ENCODE measurements around the gene TAMM41. TPM values are rescaled to one million over a fixed set of nuclear protein-coding genes. Genes with fewer than 3 reads are reported as not detected.
"Not testable (repeated sequence)": the region's sequence is repeated elsewhere in the genome, so short reads cannot be mapped to it uniquely, and the experiment has no call there.

The TAMM41 gene
- total and polyA plus RNA-seq, 10 of the 15 experiments (the other 5 are each of a cell fraction or from before 2014, with no cell fraction given): 10.4 to 36.6 (median 18.3) TPM

DNA sequence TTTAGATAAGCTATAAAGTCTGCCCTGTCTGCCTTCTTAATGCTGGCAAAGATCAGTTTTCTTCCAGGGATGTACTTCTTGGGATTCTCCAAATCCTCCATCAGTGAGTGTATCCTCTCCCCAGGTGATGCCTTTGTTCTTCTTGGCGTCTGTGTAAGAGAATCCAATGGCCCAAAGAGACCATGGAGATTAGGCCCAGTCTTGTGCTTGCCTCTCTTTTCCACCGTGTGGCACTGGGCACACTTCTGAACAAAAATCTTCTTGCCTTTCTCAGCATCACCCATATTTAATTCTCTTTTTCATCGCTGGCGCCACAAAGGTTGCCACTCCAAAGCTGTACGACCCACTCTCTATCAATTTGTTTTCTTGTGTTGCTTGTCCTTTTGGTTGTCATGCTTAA, 32.2 kb upstream of the TAMM41 start:
- POLR2A ChIA-PET: no interaction called here
- TF ChIP-seq CBFB (IDR thresholded peaks at IDR 0.05; ENCODE audit: low read depth) (no peak), FOXK2 (IDR thresholded peaks at IDR 0.05) (no peak), NFYB (IDR thresholded peaks at IDR 0.05; ENCODE audit: insufficient read depth, low read depth, low read length) (no peak)
- H3K79me2 ChIP-seq (ENCODE audit: control insufficient read depth, insufficient read depth, low read length): no peaks in the 10 kb centered on the region
- SMC1A ChIA-PET (ENCODE audit: uncharacterized antibody, unreplicated experiment): no interaction called here
- H4K20me1 ChIP-seq (ENCODE audit: control insufficient read depth, insufficient read depth): no peaks in the 10 kb centered on the region
- no peak overlapping the region for H3K4me3 ChIP-seq
- ATAC-seq: no peak
- H2AFZ ChIP-seq (ENCODE audit: control insufficient read depth, low read depth, low read length): no peak overlapping the region
- CTCF ChIA-PET: interaction anchor here (0.6 kb wide), 1 partner anchor 20 kb away, joined by 3 read pairs; no protein-coding TSS in a partner anchor
- WGBS (ENCODE audit: insufficient coverage, insufficient replicate concordance, low lambda C conversion rate, missing lambda C conversion rate): 64% methylated on average over 5 of the region's 5 CpGs
- H3K9me3 ChIP-seq (replicated peaks; ENCODE audit: control insufficient read depth, insufficient read depth, low read length): no peaks in the 10 kb centered on the region
- no peak for FAIRE-seq
- no peak overlapping the region for H3K9ac ChIP-seq (ENCODE audit: control insufficient read depth, insufficient read depth, low read length)
- H3K27me3 ChIP-seq (replicated peaks in 1 of 2; ENCODE audit: control insufficient read depth in 2 of 2, insufficient read depth in 2 of 2, low read length in 1 of 2): no peaks in the 10 kb centered on the region
- H3K36me3 ChIP-seq (ENCODE audit: control insufficient read depth in 2 of 2, insufficient read depth in 2 of 2, low read length in 1 of 2): no peaks in the 10 kb centered on the region
- intact Hi-C loops (cut with micrococcal nuclease; ENCODE audit: unreplicated experiment) (no loop called here), in situ Hi-C loops (cut with MboI) (loop anchor here (10.0 kb wide), 1 partner anchor 1884 kb away; no protein-coding TSS in a partner anchor)
- H3K27ac ChIP-seq (ENCODE audit: control insufficient read depth, insufficient read depth): no peak overlapping the region
- RAD21 ChIA-PET (ENCODE audit: unreplicated experiment): no interaction called here
- BruUV-seq (replicated peaks): no TSS peak
- DNase-seq (ENCODE audit: low read depth, low spot score): no peak
- H3K4me1 ChIP-seq (ENCODE audit: control insufficient read depth, insufficient read depth, low read length): no peaks in the 10 kb centered on the region
- no peak overlapping the region for H3K4me2 ChIP-seq (ENCODE audit: control insufficient read depth, insufficient read depth)

- FAIRE-seq; ATAC-seq; H3K79me2 ChIP-seq (ENCODE audit: control insufficient read depth, insufficient read depth, low read length); RAD21 ChIA-PET (ENCODE audit: unreplicated experiment); SMC1A ChIA-PET (ENCODE audit: uncharacterized antibody, unreplicated experiment); H3K9ac ChIP-seq (ENCODE audit: control insufficient read depth, insufficient read depth, low read length); H4K20me1 ChIP-seq (ENCODE audit: control insufficient read depth, insufficient read depth); H3K9me3 ChIP-seq (replicated peaks; ENCODE audit: control insufficient read depth, insufficient read depth, low read length); intact Hi-C loops (cut with micrococcal nuclease; ENCODE audit: unreplicated experiment); BruUV-seq (replicated peaks); H2AFZ ChIP-seq (ENCODE audit: control insufficient read depth, low read depth, low read length); DNase-seq (ENCODE audit: low read depth, low spot score); H3K27ac ChIP-seq (ENCODE audit: control insufficient read depth, insufficient read depth); H3K4me1 ChIP-seq (ENCODE audit: control insufficient read depth, insufficient read depth, low read length); CTCF ChIA-PET; H3K4me3 ChIP-seq; H3K36me3 ChIP-seq (ENCODE audit: control insufficient read depth in 2 of 2, insufficient read depth in 2 of 2, low read length in 1 of 2); H3K27me3 ChIP-seq (replicated peaks in 1 of 2; ENCODE audit: control insufficient read depth in 2 of 2, insufficient read depth in 2 of 2, low read length in 1 of 2); POLR2A ChIA-PET; H3K4me2 ChIP-seq (ENCODE audit: control insufficient read depth, insufficient read depth): not testable (repeated sequence)
- WGBS (ENCODE audit: insufficient coverage, insufficient replicate concordance, low lambda C conversion rate, missing lambda C conversion rate): 0% methylated on average over 1 of the region's 1 CpG
- in situ Hi-C loops (cut with MboI): loop anchor here (5.0 to 10.0 kb wide), 2 partner anchors 1827 to 1880 kb away; no protein-coding TSS in a partner anchor
Measured at GRCh38 chr3:11874707-11875106, 28.0 kb upstream of the TAMM41 start.

- H3K27ac ChIP-seq (ENCODE audit: control insufficient read depth, insufficient read depth); SMC1A ChIA-PET (ENCODE audit: uncharacterized antibody, unreplicated experiment); DNase-seq (ENCODE audit: low read depth, low spot score); H3K4me3 ChIP-seq; in situ Hi-C loops (cut with MboI); H3K4me1 ChIP-seq (ENCODE audit: control insufficient read depth, insufficient read depth, low read length); RAD21 ChIA-PET (ENCODE audit: unreplicated experiment); H4K20me1 ChIP-seq (ENCODE audit: control insufficient read depth, insufficient read depth); intact Hi-C loops (cut with micrococcal nuclease; ENCODE audit: unreplicated experiment); BruUV-seq (replicated peaks); H3K36me3 ChIP-seq (ENCODE audit: control insufficient read depth in 2 of 2, insufficient read depth in 2 of 2, low read length in 1 of 2); H3K9me3 ChIP-seq (replicated peaks; ENCODE audit: control insufficient read depth, insufficient read depth, low read length); ATAC-seq; POLR2A ChIA-PET; FAIRE-seq; H3K27me3 ChIP-seq (replicated peaks in 1 of 2; ENCODE audit: control insufficient read depth in 2 of 2, insufficient read depth in 2 of 2, low read length in 1 of 2); H3K79me2 ChIP-seq (ENCODE audit: control insufficient read depth, insufficient read depth, low read length); H2AFZ ChIP-seq (ENCODE audit: control insufficient read depth, low read depth, low read length); H3K9ac ChIP-seq (ENCODE audit: control insufficient read depth, insufficient read depth, low read length); H3K4me2 ChIP-seq (ENCODE audit: control insufficient read depth, insufficient read depth): not testable (repeated sequence)
- CTCF ChIA-PET: interaction anchor here (1.0 kb wide), 1 partner anchor 60 kb away, joined by 3 read pairs; no protein-coding TSS in a partner anchor
- WGBS (ENCODE audit: insufficient coverage, insufficient replicate concordance, low lambda C conversion rate, missing lambda C conversion rate): 0% methylated on average over 1 of the region's 1 CpG
Measured at GRCh38 chr3:11863739-11864138, 17.1 kb upstream of the TAMM41 start.

GRCh38 chr3:11862584-11862983, 15.9 kb upstream of the TAMM41 start:
- H3K9me3 ChIP-seq (replicated peaks; ENCODE audit: control insufficient read depth, insufficient read depth, low read length); ATAC-seq; H3K4me3 ChIP-seq; H3K27ac ChIP-seq (ENCODE audit: control insufficient read depth, insufficient read depth); DNase-seq (ENCODE audit: low read depth, low spot score); FAIRE-seq; POLR2A ChIA-PET; H3K79me2 ChIP-seq (ENCODE audit: control insufficient read depth, insufficient read depth, low read length); H3K36me3 ChIP-seq (ENCODE audit: control insufficient read depth in 2 of 2, insufficient read depth in 2 of 2, low read length in 1 of 2); H3K4me1 ChIP-seq (ENCODE audit: control insufficient read depth, insufficient read depth, low read length); RAD21 ChIA-PET (ENCODE audit: unreplicated experiment); H3K4me2 ChIP-seq (ENCODE audit: control insufficient read depth, insufficient read depth); BruUV-seq (replicated peaks); intact Hi-C loops (cut with micrococcal nuclease; ENCODE audit: unreplicated experiment); H2AFZ ChIP-seq (ENCODE audit: control insufficient read depth, low read depth, low read length); in situ Hi-C loops (cut with MboI); SMC1A ChIA-PET (ENCODE audit: uncharacterized antibody, unreplicated experiment); H3K9ac ChIP-seq (ENCODE audit: control insufficient read depth, insufficient read depth, low read length); H3K27me3 ChIP-seq (replicated peaks in 1 of 2; ENCODE audit: control insufficient read depth in 2 of 2, insufficient read depth in 2 of 2, low read length in 1 of 2); CTCF ChIA-PET; H4K20me1 ChIP-seq (ENCODE audit: control insufficient read depth, insufficient read depth): not testable (repeated sequence)
- 51% methylated on average over 2 of the region's 2 CpGs for WGBS (ENCODE audit: insufficient coverage, insufficient replicate concordance, low lambda C conversion rate, missing lambda C conversion rate)

All from GM12878 (cell line).